Epithelial cell of esophagus (primary cell): Measurements from ENCODE around the gene MRTO4.
"Not testable (repeated sequence)": the region's sequence is repeated elsewhere in the genome, so short reads cannot be mapped to it uniquely, and the experiment has no call there.

Source experiments
- DNase-seq: peaks from one replicate; pipeline ENCODE4 v3.0.0; 2010; ENCODE audit warnings: low read depth
- H3K4me3 ChIP-seq: 2 replicates; pipeline ENCODE4 v1.5.1; 2011; ENCODE audit warnings: mild to moderate bottlenecking, low read length, control low read depth
- TF ChIP-seq, protein P1 (sequence below): IDR thresholded peaks from 2 replicates; pipeline ENCODE4 v1.5.1; 2011; ENCODE audit warnings: low read depth, mild to moderate bottlenecking, low read length, control low read depth, inconsistent platforms; ENCODE audit not compliant: insufficient read depth; ENCODE audit errors: missing control alignments

The MRTO4 gene

DNA sequence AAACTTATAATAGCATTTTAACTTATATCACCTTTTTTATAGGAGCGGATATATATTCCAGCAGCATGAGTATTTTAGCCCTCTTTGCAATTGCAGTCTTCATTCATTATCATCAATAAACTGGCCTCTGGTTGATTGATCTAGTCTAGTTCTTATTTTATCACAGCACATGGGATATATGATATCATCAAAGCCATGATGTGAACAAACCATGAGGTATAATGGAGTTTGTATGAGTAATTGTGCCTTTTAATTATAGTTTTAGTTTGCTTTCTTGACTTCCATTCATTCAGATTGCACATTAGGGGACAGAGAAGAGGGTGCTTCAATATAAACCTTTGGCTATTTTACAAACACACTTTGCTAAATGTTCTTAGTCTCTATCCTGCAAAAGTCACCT is 38.0 kb upstream of the MRTO4 start:
- DNase-seq = no peak
- H3K4me3 ChIP-seq = no peak overlapping the region
- TF ChIP-seq, protein P1, sequence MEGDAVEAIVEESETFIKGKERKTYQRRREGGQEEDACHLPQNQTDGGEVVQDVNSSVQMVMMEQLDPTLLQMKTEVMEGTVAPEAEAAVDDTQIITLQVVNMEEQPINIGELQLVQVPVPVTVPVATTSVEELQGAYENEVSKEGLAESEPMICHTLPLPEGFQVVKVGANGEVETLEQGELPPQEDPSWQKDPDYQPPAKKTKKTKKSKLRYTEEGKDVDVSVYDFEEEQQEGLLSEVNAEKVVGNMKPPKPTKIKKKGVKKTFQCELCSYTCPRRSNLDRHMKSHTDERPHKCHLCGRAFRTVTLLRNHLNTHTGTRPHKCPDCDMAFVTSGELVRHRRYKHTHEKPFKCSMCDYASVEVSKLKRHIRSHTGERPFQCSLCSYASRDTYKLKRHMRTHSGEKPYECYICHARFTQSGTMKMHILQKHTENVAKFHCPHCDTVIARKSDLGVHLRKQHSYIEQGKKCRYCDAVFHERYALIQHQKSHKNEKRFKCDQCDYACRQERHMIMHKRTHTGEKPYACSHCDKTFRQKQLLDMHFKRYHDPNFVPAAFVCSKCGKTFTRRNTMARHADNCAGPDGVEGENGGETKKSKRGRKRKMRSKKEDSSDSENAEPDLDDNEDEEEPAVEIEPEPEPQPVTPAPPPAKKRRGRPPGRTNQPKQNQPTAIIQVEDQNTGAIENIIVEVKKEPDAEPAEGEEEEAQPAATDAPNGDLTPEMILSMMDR = no peak

DNA sequence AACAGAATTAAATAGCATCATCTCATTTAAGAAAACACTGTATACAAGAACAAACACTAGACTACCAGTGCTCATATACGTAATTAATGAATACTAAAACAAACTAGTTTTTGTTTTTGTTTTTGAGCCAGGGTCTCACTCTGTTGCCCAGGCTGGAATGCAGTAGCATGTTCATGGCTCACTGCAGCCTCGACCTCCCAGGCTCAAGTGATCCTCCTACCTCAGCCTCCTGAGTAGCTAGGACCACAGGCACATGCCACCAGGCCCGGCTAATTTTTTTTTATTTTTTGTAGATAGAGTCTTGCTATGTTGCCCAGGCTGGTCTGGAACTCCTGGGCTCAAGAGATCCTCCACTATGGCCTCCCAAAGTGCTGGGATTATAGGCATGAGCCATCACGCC is 35.0 kb upstream of the MRTO4 start:
- not testable (repeated sequence) for DNase-seq, H3K4me3 ChIP-seq

DNA sequence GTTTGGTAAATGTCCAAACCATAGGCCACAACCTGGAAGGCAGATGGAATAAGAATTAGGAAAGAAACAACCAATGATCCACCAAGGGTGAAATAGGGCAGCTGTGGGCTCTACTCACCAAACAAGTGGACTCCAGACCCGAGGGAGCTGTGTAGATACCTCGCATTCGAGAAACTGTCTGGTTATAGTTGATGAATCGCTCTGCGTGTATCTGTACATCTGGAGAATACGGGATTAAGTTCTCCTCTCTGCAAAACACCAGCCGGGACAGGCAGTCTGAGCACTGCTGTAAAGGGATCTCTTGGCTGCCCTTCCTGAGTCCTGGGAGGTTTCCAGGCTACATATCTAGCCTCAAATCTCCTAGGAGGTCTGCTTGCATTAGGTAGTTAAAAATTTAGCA is 32.2 kb upstream of the MRTO4 start:
- DNase-seq = no peak
- TF ChIP-seq, protein P1 = no peak
- H3K4me3 ChIP-seq = no peak overlapping the region

DNA sequence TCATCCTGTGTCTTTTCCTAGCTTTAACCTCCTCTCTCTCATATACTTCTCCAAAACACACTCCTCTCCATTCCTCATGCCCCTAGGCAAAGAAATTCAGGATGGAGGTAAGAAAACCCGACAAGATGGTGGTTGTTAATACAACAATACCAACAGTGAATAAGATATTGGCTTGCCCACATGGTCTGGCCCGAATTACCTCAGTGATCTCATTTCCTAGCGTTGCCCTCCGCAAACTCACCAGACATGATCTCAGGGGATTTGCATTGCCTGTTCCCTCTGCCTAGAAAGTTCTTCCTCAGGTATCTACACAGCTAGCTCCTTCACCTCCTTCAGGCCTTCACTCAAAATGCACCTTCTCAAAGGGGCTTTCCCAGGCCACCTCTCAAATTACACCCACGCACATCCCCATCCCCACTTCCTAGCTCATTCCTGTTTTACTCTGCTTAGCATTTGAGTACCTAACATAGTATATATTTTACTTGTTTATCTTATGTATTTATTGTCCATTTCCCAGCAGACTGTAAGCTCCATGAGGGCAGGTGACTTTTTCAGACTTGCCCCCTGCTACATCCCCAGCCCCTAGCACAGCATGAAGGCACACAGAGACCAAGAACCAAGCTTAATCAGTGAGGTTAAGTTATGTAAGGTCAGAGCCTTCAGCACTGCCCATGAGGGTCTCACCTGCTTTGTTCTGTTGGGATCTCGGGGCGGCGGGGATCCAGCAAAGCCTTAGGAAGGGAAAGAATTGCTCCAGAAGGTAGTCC is 31.3 kb upstream of the MRTO4 start:
- H3K4me3 ChIP-seq = no peak overlapping the region
- TF ChIP-seq, protein P1 = no peak
- no peak for DNase-seq

DNA sequence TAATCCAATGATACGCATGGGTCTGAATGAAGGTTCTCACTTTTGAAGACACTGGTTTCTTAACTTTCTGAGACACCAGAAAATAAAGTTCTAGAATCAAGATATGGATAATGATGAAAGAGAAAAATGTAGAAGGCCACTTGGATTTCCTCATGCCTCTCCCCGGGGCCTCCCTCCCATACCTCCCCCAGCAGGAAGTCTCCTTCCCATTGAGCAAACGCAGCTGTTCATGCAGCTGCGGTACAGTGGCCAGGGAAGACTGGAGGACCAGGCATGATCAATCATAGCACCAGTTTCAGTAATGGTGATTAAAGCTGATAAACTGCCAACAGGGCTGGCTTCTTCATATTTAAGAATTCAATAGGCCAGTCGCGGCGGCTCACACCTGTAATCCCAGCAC is 30.6 kb upstream of the MRTO4 start:
- H3K4me3 ChIP-seq = no peak overlapping the region
- no peak for DNase-seq

DNA sequence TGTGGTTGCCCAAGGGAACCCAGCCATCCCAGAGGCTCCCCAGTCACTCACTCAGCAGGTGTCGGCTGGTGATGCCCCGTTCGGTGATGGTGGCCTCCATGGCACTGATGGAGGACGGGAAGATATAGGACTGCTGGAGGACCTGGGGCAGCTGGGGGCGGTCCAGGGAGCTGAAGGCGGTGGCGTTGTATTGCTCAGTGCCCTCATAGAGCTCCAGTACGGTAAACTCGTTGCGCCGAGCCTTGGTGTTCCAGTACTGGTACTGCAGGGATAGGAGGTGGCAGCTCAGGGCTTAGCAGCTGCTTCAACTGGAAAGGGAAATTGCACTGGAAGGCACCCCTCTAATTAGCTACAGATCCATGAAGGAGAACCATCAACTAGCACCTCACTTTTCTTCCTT is 29.0 kb upstream of the MRTO4 start:
- no peak for DNase-seq
- TF ChIP-seq, protein P1 = no peak
- no peak overlapping the region for H3K4me3 ChIP-seq

More for the DNA sequence above, 30.6 kb upstream of the MRTO4 start:
- TF ChIP-seq, protein P1 = no peak

DNA sequence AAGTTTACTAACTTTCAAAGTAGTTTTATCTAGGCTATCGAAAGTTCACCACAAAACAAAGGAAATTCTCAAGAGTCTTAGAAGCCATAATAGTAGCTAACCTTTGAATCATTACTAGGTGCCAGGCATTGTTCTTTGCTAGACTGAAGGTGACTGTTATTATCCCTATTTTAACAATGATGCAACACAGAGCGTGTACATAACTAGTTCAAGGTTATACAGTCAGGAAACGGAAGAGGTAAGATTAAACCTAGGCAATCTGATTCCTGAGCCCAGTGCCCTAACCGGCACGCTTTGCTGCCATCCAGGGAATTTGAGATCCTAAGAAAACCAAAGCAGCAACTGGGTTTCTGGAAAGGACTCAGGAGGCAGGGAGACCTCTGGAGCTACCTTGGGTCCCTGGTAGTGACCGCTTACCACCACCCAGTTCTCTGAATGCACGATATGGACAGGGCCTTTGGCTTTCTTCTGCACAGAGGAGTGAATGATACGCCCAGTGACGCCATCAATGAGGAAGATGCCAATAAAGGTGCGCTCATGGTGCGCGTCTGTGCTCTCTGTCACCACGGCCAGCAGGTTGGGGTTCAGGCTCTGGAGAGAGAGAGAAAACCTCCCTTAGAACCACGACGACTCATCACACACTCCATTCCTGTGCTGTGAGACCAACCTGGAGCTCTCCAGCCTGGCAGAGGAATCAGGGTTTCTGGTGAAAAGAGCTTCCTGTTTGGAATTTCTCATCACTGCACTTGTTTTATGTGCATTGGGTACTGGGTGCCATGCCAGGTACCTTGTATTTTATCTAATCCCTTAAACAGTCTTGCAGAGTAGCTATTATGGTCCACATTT is 28.4 kb upstream of the MRTO4 start:
- peak; percentile 50 for DNase-seq
- no peak overlapping the region for H3K4me3 ChIP-seq
- TF ChIP-seq, protein P1 = no peak
